NOMO-1 (cell line): ENCODE results near the gene SPPL2A.
"Not testable (repeated sequence)": the region's sequence is repeated elsewhere in the genome, so short reads cannot be mapped to it uniquely, and the experiment has no call there.

ENCODE experiments used
- DNase-seq, 2 experiments: peaks; one replicate each; lab custom pipeline; 2025; ENCODE audit not compliant: unreplicated experiment in 2 of 2; lab: John Stamatoyannopoulos, UW

The SPPL2A gene

DNA sequence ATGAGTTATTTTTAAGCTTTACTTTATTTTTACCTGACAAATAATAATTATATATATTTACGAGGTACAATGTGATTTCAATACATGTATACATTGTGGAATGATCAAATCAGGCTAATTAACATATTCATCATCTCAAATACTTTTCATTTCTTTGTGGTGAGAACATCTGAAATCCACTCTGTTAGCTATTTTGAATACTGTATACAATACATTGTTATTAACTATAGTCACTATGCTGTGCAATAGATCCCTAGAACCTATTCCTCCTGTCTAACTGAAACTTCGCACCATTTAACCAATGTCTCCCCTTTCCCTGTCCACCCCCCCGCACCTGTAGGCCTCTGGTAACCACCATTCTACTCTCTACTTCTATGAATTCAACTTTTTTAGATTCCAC is 7.9 kb upstream of the SPPL2A start:
- DNase-seq = no peak

DNA sequence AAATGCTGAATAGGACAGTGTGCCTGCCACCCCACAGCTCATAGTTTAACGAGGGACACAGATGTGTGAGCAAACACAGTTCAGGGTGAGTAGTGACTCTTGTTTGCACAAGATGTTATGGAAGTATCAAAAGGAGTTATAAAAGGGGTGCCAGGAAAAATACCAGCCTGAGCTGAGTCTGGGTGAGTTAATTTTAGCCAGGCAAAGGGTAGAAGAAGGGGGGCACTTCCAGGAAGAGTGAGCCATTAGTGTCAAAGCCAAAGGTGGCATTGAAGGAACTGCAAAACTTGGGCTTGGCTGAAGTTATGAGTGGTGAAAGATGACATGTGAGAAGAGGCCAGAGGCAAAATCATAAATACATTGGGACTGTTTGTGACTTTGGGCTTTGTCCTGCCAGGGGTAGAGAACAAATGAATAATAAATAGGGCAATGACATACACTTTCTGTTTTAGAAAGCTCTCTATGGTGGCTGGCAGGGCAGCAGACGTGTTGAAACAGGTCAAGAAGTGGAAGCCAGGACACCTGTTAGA is 1.9 kb upstream of the SPPL2A start:
- DNase-seq = no peak

DNA sequence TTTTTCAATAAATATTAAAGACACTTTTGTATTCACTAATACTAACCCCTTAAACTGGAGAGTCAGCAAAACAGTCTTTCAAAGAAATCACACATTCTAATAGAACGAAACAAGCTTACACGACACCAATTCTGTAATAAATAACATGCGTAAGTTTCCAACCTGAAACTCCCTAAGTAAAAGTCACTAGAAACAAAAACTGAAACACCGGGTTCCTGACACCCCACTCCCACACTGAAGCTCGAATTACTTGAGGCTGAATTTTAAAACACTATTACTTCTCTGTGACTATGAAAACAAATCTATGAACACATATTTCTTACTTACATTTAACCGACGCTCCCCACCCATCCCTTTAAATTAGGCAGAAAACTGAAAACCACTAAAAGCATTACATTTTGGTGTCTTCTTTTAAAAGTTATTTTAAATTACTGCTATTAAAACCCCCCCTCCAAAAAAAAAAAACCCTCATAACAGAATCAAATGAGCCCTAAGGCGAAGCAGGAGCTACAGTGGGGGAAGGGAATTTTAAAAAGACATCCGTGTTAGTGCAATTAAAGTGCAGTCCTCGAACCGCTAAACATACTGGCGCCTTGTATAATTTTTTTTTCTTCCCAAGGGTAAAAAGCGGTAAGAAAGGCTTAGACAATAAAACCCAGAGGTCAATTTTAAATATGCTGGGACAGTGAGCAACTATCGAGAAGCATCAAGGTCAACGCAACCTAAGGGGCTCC is 878 bp downstream of the SPPL2A start:
- DNase-seq = peak; percentile 12 to 13

DNA sequence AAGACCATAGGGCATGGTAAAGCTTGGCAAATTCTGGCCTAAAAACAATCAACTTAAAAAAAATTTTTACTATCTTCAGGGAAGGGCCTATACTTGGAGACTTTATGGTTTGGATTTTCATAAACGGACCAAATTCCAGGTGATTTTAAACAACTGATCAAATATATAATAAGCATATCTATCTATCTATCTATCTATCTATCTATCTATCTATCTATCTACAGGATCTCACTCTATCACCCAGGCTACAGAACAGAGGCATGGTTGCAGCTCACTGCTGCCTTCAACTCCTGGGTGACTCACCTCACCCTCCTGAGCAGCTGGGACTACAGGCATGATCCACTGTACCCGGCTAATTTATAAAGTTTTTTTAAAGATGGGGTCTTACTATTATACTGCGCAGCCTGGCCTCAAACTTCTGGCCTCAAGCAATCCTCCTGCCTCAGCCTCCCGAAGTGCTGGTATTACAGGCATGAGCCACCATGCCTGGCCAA is 6.7 kb downstream of the SPPL2A start:
- no peak for DNase-seq

DNA sequence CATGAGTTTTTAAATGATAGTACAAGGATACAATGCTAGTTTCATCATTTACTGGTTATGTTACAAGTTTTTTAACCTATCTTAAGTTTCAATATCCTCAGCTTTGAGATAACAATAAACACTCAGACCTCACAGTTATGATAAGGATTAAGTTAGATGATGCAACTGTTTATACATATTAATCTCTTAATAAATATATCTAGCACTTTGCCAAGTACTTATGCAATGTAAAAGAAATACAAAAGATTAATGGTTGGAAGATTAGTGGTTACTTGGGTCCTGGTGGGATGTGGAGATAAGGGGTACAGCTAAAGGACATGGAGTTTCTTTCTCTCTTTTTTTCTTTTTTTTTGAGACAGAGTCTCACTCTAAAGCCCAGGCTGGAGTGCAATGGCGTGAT is 12.0 kb downstream of the SPPL2A start:
- no peak for DNase-seq

DNA sequence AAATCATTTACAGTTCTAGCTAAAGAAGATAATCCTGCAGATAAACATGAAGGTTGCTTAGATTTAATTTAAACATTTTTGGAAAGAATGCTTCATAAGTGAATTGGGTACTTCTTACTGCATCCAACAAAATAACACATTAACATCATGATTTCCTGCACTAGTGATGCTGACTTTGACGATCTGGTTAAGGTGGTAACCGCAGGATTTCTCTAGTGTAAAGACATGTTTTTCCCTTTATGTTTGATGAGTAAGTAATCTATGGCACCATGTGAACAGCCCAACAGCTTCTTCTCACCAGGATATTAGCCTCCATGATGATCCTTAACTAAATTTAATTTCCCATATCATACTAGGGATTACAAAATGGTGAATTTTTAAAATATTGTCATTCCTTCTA is 14.1 kb downstream of the SPPL2A start:
- no peak for DNase-seq

DNA sequence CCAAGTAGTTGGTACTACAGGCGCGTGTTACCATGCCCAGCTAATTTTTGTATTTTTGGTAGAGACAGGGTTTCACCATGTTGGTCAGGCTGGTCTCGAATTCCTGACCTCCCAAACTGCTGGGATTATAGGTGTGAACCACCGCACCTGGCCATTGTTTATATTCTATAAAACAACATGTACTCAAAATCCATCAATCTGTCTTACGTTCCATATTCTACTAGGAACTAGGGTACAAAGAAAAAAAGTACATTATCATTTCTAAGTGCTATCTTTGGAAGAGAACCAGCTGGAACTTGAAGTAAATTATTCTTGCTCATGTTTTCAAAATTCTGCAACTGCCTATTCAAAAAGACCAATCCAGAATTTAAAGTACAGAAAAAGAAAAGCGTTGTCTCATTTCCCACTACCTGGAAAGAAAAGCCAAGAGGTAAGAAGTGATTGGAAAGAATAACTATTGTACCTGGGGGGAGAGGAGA is 15.2 kb downstream of the SPPL2A start:
- DNase-seq = no peak

DNA sequence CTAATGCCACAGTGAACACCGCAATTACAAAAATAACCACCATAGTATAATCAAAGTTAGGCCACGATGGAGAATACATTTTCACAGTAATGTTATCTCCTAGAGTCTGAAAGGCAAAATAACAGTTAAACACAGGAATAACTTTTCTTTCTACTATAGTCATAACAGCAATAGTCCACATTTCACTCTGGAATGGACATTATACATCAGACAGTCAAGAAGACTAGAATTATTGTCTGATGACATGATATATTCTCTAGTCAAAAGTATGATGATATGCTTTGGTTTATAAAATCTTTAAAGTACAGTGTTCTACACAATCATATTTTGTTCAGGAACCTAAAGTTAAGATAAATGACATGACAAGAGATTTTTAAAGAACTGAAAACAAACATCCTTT is 18.0 kb downstream of the SPPL2A start:
- no peak for DNase-seq

DNA sequence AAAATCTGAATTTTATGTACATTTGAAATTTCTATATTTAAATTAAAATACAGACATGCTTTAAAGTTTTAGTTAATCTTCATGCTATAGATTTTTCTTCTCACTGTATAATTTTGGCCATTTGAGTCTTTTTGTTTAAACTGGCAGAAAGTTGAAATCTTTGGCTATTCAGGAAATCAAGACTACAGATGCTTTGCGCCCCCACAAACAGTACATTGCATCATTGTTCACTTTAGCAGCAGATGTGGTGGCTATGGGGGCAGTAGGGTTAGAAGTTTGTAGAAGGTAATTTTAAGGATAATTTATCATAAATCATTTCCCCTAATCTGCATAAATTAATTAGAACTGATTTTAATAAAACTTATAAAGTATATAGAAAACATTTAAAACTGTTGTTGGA is 20.9 kb downstream of the SPPL2A start:
- no peak for DNase-seq

DNA sequence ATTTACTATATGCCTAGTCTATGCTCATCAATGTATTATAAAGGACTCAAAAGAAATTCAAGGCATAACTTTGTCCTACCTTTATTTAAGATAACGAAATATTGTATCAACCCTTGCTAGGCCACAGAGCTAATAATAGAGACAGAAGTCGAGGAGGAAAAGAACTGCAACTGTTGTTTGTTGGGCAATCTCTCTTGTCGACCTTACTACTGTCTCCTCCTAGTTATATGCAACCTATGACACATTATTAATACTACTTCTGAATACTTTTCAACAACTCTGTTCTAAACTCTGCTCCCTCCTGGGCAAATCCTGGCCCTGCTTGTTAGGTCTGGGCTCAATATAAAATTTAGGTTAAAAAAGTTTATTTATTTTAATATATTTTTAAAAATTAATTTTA is 24.6 kb downstream of the SPPL2A start:
- peak; percentile 15 to 61 for DNase-seq

DNA sequence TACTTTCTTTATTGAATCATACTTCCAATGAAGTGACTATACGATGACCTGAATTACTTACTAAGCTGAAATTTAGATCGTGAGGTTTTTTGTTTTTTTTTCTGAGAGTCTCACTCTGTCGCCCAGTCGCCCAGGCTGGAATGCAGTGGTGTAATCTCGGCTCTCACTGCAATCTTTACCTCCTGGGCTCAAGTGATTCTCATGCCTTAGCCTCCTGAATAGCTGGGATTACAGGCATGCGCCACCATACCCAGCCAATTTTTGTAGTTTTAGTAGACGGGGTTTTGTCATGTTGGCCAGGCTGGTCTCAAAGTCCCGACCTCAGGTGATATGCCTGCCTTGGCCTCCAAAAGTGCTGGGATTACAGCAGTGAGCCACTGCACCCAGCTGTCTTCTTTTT is 28.7 kb downstream of the SPPL2A start:
- DNase-seq = no peak

DNA sequence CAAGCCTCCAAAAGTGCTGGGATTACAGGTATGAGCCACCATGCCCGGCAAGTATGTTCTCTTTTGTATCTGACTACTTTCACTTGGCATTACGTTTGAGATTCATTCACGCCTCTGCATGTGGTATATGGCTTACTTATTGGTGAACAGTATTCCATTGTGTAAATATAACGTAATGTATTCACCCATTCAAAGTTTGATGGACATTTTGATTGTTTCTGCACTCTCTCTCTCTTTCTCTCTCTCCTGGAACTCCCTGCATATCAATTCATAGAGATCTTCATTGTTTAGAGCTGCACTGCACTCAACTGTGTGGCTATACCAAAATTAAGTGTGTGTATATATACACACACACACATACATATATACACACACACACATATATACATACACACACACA is 30.4 kb downstream of the SPPL2A start:
- no peak for DNase-seq

DNA sequence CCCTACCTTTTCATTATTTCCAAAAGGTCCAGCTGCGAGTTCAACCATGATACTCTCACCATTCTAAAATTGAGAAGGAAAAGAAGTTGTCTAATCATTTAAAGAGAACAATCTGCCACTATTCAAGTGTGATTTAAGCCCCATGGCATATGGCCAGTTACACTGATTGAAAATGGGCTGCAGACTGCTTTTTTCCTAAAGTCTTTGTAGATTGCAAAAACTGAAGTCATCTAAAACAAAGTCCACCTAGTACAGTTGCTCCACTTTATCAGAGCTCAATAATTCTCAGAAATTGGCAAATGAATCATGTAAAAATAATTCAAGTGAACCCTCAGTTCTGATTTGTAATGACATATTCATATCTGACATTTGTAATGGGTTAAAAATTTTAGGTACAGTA is 39.2 kb downstream of the SPPL2A start:
- no peak for DNase-seq

DNA sequence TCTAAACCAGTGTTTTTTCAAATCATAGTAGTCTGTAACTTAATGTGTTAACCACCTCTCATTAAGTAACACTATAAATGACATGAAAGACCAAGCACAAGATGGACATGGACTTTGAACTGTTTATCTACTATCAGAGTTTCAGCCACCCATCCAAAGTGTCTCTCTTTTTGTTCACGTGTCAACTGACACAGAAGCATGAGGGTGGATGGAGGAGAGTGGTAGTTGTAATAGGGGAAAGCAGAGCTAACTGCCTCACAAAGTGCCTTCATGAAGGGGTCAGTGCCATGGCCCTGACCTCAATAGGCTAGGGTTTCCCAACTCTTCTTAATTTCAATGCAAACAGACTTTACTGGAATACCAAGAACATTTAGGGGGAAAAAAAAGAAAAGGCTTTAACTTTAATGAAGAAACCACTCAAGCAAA is 46.8 kb downstream of the SPPL2A start:
- DNase-seq = no peak

DNA sequence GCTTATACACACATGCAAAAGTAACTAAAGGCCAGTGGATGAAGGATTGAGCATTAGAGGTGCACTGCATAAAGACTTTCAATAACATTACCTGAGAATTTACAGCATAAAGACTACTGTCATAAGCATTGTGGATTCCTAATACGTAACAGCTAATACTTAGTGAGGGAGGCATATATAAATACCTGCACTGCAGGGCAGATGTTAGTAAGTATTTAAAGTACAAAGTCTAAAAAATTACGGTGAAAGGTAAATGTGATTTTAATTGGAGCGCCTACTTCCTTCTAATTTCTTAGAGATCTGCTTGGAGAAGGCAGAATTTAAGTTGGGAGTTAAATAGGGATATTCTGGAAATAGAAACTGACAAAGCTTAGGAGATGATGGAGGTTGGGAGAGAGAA is 53.5 kb downstream of the SPPL2A start:
- DNase-seq = no peak

DNA sequence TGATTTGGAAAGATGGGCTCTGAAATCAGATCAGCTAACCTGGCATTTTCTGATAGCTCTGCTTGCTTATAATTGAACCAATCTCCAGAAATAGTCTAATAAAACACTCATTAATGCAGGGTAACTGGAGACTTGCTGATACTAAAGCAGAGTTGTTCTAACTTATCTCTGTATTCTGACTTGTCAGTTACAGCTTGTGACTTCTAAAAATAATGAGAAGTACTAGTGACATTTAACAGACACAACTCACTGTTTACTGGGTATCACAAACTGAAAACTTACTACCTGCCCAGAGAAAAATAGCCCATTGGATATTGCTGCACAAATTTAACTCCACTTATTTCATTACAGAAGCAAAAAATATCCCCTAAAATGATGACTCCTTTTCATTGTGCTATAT is 54.9 kb downstream of the SPPL2A start:
- no peak for DNase-seq

DNA sequence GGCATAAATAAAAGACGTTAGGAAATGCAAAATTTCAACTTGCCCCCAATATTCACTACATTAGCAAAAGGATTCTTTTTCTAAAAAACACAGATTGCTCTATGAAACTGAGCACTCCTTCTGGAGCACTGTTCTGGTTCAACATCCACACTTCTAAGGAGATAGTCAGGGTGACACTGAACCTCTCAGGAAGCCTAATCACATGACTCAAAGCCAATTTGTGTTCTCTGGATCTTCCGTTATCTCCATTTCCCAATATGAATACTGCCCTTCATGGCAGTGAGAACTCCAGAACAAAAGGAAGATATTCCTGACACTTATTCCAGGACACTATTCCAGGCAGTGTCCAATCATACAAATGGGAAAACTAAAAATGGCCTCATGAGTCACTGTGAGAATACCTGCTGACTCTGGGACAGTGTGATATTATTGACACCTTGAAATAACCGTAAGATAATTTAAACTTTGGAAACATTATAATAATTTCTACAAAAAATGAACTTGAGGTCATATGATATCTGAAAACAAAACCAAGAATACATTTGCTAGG is 57.6 kb downstream of the SPPL2A start:
- DNase-seq = no peak

DNA sequence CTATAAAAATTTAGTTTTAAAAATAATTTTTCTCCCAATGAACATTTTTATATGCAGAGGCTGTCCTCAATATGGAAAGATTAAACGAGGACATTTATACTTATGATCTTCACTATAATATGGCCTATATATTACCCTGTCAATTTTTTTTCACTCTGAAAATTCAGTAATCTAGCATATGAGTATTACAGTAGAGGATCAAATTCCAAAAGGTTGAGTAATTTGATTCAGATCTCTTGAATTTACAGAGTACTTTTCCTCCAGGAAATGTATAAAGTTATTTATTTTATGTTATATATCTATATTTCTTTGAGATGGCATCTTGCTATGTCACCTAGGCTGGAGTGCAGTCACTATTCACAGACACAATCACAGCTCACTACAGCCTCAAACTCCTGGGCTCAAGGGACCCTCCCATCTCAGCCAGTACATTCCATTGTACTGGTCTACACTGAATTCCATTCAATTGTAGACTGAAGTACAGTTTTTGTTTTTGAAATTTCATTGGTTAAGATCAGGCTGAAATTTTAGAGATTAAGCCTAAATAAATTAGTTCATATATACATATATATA is 62.7 kb downstream of the SPPL2A start:
- DNase-seq = no peak

DNA sequence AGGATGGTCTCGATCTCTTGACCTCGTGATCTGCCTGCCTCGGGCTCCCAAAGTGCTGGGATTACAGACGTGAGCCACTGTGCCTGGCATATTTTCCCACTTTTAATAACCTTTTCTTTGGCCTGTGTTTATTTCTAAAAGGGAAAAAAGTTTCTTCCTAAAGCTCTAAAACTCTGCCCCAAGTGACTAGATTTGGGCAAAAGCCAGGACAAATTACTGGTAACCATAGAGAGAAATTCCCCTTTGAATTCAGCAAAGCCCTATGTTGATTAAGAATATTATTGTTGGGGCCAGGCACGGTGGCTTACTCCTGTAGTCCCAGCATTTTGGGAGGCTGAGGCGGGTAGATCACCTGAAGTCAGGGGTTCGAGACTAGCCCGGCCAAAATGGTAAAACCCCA is 67.4 kb downstream of the SPPL2A start:
- DNase-seq = no peak

DNA sequence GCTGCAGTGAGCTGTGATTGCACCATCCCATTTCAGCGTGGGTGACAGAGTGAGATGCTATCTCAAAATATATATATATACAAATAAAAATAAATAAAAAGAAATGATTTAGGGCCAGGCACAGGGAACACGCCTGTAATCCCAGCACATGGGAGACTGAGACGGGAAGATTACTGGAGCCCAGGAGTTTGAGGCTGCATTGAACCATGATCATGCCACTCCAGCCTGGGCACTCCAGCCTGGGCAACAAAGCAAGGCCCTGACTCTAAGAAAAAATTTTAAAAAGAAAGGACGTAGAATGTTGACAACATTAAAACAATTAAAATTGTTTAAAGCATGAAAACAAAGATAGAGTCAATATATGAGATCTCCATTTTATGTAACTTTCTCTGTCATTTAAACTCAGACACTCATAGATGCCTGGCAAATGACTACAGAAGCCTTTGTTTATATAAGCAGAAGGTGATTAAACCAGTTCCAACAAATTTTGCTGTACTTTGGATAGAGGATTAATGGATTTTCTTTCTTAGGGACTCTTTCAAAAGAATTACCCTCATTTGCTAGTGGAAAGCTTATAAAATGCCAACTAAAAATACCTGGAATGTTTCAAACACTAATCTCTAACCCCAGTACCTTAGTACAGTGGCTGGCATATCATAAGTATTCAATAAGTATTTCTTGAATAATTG is 68.3 kb downstream of the SPPL2A start:
- DNase-seq = no peak

DNA sequence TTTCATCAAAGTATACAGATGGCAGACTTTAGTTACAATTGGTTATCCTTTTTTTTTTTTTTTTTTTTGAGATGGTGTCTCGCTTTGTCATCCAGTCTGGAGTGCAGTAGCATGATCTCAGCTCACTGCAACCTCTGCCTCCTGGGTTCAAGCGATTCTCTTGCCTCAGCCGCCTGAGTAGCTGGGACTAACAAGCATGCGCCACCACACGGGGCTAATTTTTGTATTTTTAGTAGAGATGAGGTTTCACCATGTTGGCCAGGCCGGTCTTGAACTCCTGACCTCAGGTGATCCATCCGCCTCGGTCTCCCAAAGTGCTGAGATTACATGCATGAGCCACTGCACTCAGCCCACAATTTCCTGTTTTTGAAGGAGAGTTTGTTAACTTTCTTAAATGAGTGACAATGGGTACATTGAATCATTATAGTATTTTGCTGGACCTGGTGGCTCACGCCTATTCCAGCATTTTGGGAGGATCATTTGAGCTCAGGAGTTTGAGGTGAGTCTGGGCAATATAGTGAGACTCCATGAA is 70.8 kb downstream of the SPPL2A start:
- DNase-seq = not testable (repeated sequence)
